Islet precursor cell (in vitro differentiated cells): ENCODE data around the gene KAZN.

Source experiments
- DNase-seq: peaks from one replicate; pipeline ENCODE4 v3.0.0-alpha.2; 2018

Gene KAZN

DNA sequence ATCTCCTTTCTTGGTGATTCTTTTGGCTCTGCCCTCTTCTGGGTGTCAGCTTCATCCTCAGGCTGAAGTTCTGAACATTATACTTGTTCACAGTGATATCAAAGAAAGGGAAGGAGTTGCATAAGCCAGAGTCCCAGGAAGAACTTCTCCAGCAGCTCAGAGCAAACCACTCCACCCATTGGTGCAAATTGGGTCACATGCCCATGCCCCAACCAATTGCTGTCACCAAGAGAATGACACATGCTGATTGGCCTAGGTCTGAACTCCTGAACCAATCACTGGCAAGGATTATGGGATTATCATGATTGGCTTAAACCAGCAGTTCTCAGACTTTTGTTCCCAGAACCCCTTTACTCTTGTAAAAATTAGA, 298.6 kb downstream of the KAZN start:
- DNase-seq = no peak

DNA sequence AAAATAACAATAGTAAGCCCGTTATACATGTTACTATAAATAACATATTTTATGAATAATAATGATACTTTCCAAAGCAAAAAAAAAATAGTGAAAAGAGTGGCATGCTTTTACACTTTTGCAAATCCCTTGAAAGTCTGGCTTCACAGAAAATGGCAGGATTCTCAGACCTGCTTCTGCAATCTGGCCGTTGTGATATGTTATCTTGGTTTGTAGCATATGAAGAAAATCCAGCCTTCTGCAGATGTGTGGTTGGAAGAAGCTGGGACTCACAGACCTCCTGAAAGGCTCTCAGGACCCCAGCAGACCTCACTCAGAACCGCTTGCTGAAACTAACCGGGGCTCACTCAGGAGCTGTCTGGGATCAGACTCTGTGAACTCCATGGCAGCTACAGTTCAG, 299.1 kb downstream of the KAZN start:
- DNase-seq = no peak

DNA sequence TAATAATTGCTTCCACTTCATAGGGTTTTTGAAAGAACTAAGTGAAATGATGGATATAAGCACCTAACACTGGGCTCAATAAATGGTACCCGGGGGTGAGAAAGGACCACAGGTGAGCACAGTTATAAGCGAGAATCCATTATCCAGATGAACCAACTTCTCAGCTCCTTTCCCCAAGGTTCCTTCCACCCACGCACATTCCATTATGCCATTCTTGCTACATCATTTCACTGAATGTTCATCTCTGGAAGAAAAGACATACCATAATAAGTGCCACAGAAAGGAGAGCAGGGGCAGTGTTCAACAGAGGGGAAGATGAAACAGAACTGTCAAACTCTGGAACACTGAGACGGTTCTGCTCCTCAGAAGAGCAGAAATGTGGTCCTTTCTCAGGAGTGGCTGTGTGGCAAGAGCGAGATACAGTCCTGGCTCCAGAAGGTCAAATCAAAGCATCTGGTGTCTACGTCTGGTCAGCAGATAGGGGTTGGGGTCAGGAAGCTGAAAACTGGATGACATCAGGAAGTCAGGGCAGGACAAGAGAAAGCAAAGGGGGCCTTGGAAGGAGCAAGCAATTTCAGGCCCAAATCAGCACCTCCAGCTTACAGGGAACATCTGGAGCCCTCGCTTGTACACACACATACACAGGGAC, 299.6 kb downstream of the KAZN start:
- no peak for DNase-seq

DNA sequence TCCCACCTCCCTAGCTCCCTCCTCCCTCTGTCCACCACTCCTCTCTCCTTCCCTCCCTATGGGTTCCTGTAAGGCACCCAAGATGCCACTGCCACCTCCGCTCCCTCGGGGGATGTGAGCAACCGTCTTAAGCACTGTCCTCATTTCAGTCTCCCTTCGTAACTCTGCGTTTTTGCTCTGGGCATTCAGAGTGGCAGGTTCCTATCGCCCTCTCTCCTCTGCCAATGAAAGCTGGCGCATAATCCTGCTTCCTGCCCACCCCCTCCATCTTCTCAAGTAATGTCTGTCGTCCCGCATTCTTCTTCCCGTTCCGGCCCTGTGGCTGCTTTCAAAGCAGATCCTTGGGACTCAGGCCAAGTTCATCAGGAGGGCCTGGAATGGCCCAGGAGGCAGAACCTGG, 301.2 kb downstream of the KAZN start:
- no peak for DNase-seq

DNA sequence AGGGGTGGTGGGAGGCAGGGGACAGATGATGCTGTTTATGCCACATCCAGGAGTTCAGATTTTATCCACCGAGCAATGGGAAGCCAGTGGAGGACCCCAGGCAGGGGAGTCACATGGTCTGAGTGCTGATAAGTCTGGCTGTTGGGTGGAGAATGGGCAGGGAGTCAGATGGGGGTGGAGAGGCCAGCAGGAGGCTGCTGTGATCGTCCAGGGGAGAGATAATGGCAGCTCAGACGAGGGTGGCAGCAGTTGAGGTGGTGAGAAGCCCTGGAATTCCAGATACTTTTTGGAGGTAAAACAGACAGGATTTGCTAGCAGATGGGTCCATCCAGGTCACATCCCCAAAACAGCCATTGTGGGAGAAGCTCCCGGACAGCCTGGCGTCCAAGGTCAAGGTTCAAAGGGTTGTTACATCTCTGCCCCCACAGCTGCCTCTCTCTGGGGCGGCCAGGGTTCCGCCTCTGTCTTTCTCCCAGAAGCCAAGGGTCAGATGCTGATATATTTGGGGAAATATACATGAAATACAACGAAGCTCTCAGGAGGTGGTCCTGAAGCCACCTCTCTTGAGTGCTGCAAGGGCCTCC, 303.0 kb downstream of the KAZN start:
- no peak for DNase-seq

DNA sequence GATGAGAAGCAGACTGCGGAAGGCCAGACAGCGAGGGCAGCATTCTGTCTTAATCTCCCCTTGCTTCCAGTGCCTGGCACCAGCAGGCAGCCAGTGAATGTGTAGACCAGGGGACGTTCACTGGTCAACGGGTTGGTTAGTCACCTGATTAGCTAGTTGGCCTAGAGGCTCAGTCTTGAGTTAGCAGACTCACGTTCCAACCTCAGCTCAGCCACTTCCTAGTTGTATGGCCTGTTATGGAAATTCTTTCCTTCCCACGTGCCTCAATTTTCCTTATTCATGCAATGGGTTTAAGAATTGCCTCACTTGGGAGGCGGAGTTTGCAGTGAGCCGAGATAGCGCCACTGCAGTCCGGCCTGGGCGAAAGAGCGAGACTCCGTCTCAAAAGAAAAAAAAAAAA, 305.4 kb downstream of the KAZN start:
- DNase-seq = no peak

DNA sequence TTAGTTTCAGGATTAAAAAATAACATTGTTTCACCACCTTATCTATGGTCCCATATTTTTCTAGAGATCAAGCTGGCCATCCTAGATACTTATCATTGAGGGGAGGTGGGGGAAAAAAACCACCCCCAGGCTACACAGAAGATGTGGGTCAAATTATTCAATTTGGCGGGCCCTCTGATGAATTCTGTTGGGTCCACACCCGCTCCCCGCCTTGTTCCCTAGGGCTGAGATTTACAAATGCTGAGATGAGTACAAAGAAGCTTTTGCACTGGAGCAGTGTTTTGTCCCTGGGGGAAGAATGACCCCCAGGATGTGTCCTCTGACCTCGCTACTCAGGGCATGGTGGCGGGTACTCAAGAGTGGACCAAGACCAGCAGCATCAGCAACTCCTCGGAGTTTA, 308.2 kb downstream of the KAZN start:
- DNase-seq = no peak

DNA sequence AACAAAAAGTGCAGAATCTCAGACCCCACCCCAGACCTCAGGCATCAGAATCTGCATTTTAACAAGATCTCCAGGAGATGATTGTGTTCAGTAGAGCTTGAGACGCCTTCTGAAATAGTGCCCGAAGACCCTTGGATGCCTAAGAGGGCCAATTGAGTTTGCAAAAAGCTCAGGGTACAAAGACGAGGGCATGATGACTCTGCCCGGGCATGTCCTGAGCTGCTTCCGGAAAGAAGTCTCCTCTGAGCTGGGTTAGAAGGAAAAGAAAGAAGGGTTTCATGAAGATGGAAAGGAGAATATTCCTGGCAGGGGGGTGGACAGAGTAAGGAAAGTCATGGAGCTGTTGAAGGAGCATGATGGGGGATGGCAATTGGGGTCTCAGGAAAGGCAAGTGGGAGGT, 308.9 kb downstream of the KAZN start:
- no peak for DNase-seq

DNA sequence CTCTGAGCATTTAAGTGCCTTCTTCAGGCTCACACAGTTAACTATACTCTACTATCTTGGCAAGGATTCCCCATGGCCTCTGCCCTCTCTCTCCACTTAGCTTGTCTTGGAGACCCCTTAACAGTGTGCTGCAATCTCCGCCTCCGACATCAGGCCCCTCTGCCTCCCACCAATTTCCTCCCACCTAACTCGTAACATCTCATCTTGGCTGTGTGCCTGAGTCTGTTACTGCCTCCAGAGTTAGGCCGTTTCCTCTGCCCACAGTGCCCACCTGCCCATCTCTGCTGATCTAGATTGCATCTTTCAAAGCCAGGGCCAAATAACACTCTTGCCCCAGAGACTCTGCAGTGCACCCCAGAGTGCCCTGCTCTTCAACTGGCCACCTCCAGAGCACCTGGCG, 310.8 kb downstream of the KAZN start:
- DNase-seq = no peak

DNA sequence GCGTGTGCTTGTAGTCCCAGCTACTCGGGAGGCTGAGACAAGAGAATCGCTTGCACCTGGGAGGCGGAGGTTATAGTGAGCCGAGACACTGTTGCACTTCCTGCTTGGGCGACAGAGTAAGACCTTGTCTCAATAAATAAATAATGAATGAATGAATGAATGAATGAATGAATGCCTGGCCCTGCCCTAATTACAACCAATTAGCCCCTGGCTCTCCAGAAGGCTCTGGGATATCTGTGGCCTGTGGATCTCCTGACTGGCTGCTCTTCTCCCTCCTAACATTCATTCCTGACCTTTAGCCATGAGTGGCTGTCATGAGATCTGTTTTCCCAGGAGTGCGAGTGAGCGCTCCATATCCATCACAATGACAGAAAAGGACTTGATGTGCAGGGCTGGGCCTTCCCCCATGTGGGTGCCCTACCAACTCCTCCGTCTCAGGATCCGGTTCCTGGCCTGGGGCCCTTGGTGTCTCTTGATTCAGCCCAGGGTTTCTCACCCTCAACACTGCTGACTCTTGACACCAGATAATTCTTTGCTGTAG, 311.5 kb downstream of the KAZN start:
- peak; percentile 59 for DNase-seq

DNA sequence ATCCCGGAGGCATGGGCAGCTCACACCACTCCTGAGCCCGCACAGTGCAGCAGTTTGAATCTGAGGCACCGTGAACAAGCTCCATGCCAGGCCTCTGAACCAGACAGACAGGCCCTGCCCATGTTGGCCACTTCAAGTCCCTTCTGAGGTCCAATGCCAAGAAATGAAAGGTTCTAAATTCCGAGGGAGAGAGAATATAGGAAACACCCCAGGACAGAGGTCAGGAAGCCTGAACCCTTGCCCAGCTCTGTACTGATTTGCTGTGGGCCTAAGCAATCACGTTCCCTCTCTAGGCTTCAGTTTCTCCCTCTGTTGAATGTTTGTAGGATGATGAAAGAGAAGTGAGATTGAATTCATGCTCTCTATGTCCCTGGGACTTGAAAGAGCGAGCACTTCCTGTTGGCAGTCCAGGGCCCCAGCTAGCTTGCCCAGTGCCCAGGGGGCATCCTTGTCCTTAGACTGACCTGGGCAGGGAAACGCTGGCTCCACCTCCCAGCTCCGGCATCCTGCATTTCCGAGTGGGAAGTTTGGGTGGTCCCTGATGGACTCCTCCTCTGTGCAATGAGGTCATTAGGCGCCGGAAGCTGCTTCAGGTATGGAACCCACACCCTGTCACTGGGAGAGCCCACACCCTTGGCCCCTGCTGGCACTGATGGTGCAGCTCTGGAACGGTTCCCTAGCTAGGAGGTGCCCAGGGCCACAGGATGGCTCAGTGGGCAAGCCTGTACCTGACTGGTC, 312.7 kb downstream of the KAZN start:
- no peak for DNase-seq

DNA sequence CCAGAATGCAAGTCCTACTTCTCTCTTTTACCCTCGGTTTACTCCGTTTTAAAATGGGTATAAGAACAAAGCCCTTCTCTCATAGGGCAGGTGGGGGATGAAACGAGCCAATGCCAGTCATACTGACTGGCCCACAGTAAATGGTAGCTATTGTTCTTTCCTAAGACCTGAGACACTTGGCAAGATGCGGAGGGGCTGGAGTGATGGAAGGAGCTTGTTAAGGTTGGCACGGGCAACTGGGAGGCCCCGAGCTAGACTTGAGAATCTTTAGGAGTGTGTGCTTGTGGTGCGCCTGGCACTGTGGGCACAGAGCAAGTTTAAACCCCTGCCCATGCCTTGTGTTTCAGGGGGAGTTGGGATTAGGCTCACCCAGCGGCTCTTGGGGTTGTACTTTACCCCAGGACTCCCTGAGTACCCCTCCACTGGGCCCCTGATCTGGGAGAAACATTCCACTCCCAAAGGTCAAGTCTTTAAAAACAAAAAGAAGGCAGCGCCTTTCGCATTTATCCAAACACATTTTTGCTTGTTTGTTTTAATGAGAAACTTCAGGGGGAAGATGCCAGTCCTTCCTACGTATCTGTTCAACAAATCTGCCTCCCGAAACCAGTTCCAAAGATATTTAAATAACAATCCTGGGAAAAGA, 314.5 kb downstream of the KAZN start:
- DNase-seq = no peak

DNA sequence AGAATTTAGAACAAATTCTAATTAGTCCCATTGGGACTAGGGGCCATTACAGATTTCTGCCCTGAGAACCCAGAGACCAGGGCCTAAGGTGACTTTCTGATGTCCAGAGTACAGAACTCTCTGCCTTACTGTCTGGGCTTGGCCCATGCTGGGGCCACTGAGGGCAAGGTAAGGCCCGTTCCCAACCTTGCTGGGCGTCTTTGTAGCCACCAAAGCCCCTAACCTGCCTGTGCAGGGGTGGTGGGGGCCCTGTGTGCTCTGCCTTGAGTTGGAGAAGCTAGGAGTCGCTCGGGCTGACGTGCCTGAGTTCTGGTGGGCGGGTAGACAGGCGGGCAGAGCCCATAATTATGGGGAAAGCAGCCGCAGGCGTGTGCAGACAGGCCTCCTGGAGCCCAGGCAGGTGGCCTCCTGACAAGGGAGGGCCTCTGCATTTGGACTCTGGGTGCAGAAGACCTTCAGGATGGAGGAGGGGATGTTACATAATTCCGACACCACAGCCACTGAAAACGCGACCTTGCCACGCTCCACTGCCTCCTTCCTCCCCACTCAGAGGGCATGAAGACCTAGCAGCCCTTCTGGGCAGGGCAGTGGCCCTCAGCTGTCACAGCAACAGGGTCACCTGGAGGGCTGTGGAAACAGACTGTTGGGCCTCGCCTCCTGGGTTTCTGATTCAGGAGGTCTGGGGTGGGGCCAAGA, 315.1 kb downstream of the KAZN start:
- DNase-seq = no peak

DNA sequence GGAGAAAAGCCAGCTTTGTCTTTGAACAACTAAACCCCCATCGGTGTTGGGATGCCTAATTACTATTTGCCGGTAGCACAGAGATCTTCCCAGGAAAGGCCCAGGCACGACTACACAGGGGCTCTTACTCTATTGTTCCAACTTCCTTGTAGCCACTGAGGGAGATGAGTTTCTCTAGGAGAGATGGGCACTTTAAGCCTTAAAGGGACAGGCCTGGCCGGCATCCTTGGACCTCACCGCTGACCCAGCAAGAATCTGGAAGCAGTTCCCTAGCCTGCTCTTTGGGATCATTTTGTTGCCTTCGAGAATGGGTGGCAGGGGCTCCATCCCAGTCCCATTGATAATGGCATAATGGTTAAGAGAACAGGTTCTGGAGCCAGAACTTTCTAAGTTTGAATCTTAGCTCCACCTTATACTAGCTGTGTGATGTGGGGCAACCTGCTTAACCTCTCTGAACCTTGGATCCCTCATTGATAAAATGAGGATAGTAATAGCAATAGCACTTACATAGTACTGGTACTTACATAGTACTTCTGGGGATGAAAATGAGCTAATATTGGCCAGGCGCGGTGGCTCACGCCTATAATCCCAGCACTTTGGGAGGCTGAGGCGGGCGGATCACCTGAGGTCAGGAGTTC, 316.0 kb downstream of the KAZN start:
- DNase-seq = no peak

DNA sequence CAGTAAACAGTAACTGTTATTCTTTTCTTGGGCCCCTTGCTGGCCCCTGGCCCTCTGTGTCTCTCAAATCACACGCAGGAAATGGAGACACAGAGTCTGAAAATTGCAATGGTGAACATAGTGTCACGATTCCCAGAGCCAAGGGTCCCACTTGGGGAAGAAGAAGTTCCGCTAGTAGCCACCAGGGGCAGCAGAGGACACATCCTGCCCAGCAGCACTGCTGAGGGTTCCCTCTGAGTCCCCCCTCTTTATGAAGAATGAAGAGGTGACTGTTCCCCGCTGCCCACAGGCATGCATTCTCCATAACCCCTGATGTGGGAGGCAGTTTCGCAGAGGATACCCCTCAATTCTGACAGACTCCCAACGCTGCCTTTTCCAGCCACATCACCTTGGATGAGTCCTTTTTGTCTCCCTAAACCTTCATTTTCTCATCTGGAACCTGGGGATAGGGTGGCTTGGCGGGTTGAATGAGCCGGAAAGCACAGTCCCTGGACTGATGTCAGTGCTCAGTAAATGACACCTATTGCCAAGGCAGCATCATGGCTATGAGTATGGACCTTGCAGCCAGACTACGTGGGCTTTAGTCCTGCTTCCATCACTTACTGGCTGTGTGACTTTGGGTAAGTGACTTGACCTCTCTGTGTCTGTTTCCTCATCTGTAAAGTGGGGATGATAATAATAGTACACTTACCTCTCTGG, 317.0 kb downstream of the KAZN start:
- peak; percentile 70 for DNase-seq

DNA sequence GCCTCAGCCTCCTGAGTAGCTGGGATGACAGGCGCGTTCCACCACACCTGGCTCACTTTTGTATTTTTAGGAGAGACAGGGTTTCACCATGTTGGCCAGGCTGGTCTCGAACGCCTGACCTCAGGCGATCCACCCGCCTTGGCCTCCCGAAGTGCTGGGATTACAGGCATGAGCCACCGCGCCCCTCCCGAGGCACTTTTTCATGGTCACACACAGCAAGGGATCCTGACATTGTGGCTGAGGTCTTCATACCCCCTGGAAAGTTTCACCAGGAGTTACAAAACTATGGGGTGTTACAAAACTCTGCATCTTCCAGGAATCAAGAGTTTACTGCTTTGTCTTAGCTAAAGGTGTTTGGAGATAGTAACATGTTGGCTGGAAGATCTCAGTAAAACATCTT, 320.8 kb downstream of the KAZN start:
- no peak for DNase-seq

DNA sequence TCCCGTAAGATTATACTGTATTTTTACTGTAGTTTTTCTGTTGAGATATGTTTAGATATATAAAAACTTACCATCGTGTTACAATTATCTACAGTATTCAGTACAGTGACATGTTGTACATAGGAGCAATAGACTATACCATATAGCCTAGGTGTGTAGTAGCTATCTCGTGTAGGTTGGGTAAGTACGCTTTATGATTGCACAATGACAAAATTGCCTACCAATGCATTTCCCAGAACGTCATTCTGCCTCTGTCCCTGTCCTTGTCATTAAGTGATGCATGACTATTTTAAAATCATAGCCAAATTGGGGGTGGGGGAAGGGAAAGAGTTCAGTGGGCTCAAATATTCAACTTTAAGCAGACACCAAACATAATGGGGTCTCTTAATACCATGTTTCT, 321.3 kb downstream of the KAZN start:
- no peak for DNase-seq

DNA sequence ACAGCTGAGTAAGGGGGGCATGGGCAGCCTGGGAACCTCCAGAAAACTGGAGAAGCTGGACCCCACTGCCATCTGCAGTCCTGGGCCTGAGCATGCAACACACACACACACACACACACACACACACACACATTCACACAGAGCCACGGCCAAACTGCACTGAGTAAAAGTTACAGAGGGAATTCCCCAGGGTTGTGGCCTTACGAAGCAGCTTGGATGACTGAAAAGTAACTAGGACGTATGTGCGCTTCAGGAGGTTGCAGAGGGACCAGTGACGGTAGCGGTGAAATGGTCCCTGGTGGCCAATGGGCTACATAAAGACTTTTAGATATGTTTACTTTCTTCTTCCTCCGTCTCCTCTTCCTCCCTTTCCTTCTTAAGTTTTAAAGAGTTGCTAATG, 322.6 kb downstream of the KAZN start:
- DNase-seq = no peak

DNA sequence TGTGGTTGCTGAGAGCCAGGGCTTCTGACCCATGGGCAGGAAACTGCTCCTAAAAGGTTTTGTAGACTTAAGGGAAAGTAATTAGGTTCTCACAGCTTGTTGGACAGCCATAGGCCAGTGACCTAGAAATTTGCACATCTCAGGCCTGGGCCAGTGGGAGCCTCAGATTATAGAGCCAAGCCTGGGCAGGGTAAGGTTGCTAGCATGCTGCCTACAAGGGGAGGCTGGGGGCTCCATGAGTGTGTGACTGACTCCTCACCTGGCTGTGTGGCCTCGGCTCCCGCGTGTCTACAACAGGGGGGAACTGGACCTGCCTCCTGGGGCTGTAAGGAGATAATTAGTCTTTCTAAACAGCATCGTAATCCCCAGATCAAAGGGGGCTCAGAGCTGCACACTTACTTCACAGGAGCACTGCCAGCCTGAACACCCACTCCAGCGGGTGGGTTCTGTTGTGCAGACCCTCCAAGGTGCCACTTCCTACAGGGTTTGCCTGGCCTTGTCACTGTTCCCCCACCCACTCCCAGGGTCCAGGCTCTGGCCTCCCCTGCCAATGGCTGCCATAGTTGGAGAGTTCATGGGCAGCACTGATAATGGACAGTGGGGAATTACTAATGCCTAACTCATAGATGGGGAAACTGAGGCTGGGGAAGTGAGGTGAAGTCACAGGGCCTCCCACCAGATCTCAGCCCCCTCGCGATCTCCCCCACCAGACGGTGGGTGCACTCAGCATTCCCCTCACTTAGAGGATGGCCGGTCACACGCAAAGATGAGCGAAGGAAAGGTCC, 324.6 kb downstream of the KAZN start:
- no peak for DNase-seq

DNA sequence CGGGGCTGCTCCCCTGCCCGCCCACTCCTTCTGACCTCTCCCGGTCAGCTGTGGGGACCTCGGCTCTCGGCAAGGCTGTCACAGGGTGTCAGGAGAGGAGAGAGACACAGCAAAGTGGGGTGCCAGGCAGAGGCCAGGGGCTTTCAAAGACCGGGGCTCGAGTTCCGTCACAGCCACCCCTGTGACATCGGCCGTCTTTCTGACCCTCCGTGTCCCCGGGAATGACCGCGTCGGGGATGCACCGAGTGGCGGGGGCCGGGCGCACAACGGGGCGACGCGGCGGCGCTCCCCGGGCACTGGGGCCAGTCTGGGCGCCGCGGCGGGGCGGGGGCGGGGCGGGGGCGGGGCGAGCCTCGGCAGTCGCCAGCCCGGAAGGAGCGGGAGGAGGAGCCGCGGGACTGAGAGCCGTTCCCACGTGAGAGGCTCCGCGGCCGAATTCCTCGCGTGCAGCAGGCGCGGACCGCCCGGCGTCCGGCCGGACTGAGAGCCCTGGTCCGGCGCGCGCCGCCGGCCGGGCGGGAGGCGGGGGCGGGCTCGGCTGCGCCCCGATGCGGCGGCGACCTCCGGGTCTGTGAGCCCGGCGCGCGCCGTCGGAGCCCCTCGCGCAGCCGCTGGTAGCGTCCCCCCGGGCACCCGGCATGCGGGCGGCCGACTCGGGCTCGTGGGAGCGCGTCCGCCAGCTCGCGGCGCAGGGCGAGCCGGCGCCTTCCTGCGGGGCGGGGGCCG, 325.4 kb downstream of the KAZN start:
- DNase-seq = peak; percentile 82
